Neural crest cell (in vitro differentiated cells): ENCODE results near the gene CARD19. TPM values are rescaled to one million over a fixed set of nuclear protein-coding genes. Genes with fewer than 3 reads are reported as not detected.
"Not testable (repeated sequence)": the region's sequence is repeated elsewhere in the genome, so short reads cannot be mapped to it uniquely, and the experiment has no call there.

Experiments
- DNase-seq: peaks from one replicate; pipeline ENCODE4 v3.0.0; 2021; ENCODE audit warnings: low read depth, mixed read lengths, low spot score
- H3K27ac Mint-ChIP-seq: one replicate; pipeline ENCODE4 v1.8.0; 2021; ENCODE audit warnings: mild to moderate bottlenecking, mixed read lengths; ENCODE audit not compliant: unreplicated experiment
- H3K27me3 Mint-ChIP-seq: 2 replicates; pipeline ENCODE4 v1.8.0; 2021; ENCODE audit warnings: low read depth, mild to moderate bottlenecking, mixed read lengths
- H3K36me3 Mint-ChIP-seq: 2 replicates; pipeline ENCODE4 v1.8.0; 2021; ENCODE audit warnings: low read depth, mild to moderate bottlenecking, mixed read lengths
- H3K4me1 Mint-ChIP-seq: 2 replicates; pipeline ENCODE4 v1.8.0; 2021; ENCODE audit warnings: mixed read lengths
- H3K4me3 Mint-ChIP-seq: one replicate; pipeline ENCODE4 v1.8.0; 2021; ENCODE audit warnings: mild to moderate bottlenecking, mixed read lengths
- H3K9me3 Mint-ChIP-seq: 2 replicates; pipeline ENCODE4 v1.8.0; 2021; ENCODE audit warnings: mixed read lengths
- total RNA-seq: library from RNA; stranded (reverse); gene quantifications from 2 replicates; pipeline ENCODE4 v1.2.1, GENCODE V29; 2021
- TF ChIP-seq, protein P1 (sequence below): fragments of 200-600 bp; sonication (generic); conservative IDR thresholded peaks from 2 replicates; pipeline ENCODE4 v1.5.0; 2021; ENCODE audit warnings: antibody characterized with exemption, mild to moderate bottlenecking

CARD19 gene
- total RNA-seq, 1 donor from 2014 or later = 22.1 TPM

DNA sequence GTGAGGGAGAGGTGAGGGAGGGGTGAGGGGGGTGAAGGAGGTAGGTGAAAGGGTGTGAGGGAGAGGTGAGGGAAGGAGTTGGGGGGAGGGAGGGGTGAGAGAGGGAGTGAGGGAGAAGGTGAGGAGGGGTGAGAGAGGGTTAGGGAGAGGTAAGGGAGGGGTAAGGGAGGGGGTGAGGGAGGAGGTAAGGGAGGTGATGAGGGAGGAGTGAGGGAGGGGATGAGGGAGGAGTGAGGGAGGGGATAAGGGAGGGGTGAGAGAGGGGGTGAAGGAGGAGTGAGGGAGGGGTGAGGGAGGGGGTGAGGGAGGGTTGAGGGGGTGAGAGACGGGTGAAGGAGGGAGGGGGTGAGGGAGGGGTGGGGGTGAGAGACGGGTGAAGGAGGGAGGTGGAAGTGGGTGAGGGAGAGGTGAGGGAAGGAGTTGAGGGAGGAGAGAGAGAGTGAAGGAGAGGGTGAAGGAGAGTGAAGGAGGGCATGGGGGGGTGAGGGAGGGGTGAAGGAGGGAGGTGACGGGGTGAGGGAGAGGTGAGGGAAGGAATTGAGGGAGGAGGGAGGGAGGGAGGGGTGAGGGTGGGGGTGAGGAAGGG lies 19.6 kb downstream of the CARD19 start:
- H3K27me3 Mint-ChIP-seq = no peaks in the 10 kb centered on the region
- DNase-seq = no peak
- H3K9me3 Mint-ChIP-seq = no peaks in the 10 kb centered on the region
- no peak overlapping the region for H3K4me3 Mint-ChIP-seq
- TF ChIP-seq, protein P1, sequence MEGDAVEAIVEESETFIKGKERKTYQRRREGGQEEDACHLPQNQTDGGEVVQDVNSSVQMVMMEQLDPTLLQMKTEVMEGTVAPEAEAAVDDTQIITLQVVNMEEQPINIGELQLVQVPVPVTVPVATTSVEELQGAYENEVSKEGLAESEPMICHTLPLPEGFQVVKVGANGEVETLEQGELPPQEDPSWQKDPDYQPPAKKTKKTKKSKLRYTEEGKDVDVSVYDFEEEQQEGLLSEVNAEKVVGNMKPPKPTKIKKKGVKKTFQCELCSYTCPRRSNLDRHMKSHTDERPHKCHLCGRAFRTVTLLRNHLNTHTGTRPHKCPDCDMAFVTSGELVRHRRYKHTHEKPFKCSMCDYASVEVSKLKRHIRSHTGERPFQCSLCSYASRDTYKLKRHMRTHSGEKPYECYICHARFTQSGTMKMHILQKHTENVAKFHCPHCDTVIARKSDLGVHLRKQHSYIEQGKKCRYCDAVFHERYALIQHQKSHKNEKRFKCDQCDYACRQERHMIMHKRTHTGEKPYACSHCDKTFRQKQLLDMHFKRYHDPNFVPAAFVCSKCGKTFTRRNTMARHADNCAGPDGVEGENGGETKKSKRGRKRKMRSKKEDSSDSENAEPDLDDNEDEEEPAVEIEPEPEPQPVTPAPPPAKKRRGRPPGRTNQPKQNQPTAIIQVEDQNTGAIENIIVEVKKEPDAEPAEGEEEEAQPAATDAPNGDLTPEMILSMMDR = no peak
- H3K4me1 Mint-ChIP-seq = no peaks in the 10 kb centered on the region
- H3K36me3 Mint-ChIP-seq = no peaks in the 10 kb centered on the region
- no peak overlapping the region for H3K27ac Mint-ChIP-seq

DNA sequence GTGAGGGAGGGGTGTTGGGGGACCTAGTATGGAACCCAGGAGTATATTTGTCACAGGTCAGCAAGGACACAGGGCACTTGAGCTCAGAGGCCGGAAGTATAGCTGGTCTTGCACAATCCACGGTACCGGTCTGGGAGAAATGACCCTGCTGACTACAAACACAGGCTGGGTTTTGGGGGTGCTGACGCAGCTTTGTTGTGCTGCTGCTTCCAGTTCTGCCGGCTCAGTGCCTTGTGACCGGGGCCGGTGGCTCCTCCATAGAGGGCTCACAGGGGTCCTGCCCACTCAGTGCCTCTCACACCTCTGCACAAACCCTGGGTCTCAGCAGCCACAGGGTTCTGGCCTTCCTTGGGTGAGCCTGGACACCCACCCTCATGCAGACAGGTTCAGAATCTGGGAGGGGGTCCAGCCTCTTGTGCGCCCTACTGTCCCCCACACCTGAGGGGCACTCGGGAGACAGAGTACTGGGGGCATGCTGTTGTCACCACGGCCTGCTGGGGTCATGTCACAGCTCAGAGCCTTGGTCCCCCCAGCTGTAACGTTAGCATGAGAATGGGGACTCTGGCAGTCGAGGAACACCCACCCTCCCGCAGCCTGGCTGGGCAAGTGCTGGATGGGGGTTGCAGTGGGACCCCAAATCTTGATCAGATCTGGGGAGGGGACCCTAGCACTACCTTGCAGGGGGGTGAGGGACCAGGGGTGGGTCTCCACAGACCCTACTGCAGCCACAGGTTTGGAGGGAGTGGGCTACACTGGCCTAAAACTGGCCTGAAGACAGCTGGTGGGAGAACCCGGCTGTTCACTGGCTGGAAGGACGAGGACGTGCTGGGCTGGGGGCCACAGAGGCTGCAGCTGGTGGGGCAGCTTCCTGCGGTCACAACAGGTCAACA lies 20.3 kb downstream of the CARD19 start:
- Mint-ChIP-seq H3K36me3 (no peaks in the 10 kb centered on the region), H3K9me3 (no peaks in the 10 kb centered on the region), H3K4me3 (no peak overlapping the region), H3K27me3 (no peaks in the 10 kb centered on the region), H3K27ac (no peak overlapping the region), H3K4me1 (no peaks in the 10 kb centered on the region)
- TF ChIP-seq, protein P1 = no peak
- no peak for DNase-seq

DNA sequence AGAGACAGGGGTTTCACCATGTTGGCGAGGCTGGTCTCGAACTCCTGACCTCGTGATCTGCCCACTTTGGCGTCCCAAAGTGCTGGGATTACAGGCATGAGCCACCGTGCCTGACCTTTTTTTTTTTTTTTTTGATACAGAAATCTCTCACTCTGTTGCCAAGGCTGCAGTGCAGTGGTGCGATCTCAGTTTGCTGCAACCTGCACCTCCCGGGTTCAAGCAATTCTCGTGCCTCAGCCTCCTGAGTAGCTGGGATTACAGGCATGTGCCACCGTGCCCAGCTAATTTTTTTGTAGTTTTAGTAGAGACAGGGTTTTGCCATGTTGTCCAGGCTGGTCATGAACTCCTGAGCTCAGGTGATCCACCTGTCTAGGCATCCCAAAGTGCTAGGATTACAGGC lies 21.5 kb downstream of the CARD19 start:
- not testable (repeated sequence) for H3K27ac Mint-ChIP-seq, H3K4me3 Mint-ChIP-seq, H3K36me3 Mint-ChIP-seq, H3K27me3 Mint-ChIP-seq, H3K9me3 Mint-ChIP-seq, H3K4me1 Mint-ChIP-seq, DNase-seq

DNA sequence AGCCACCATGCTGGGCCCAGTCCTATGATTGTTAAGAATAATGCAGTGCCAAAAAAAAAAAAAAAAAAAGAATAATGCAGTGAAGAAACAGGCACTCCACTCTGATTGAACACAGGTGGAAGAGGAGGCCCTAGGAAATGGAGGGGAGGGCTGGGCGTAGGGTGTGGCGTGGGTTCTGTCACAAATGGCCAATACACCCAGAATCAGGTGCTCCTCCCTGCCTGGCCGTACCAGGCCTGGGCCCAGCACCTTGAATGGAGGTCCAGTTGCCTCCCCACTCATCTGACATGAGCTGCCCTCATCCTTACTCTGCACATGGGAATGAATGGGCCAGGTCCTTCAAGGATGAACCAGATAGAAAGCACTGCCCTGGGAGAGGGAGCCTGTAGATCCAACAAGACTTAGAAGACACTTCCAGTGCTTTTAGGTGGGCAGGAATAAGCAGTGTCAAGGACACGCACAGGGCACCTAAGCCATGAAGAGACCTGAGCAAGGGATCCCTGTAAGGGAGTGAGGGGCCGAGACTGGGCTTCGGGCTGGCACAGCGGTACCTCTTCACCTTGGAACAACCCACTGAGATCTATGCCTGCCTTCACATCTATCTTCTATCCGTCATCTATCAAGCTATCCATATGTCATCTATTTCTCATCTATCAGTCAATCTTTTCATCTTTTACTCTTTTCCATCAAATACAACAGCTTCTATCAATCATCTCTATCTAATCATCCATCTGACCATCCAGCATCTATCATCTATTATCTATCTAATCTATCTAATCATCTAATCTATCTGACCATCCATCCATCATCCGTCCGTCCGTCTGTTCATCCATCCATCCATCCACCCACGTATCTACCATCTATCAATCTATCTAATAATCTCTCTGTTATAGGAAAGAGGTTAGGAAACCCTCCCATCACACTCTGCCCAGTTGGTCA lies 22.2 kb downstream of the CARD19 start:
- TF ChIP-seq, protein P1 = no peak
- Mint-ChIP-seq H3K27me3 (no peaks in the 10 kb centered on the region), H3K9me3 (no peaks in the 10 kb centered on the region), H3K4me3 (peak overlapping the region; percentile 0), H3K27ac (peak overlapping the region; percentile 19), H3K4me1 (no peaks in the 10 kb centered on the region), H3K36me3 (no peaks in the 10 kb centered on the region)
- no peak for DNase-seq

DNA sequence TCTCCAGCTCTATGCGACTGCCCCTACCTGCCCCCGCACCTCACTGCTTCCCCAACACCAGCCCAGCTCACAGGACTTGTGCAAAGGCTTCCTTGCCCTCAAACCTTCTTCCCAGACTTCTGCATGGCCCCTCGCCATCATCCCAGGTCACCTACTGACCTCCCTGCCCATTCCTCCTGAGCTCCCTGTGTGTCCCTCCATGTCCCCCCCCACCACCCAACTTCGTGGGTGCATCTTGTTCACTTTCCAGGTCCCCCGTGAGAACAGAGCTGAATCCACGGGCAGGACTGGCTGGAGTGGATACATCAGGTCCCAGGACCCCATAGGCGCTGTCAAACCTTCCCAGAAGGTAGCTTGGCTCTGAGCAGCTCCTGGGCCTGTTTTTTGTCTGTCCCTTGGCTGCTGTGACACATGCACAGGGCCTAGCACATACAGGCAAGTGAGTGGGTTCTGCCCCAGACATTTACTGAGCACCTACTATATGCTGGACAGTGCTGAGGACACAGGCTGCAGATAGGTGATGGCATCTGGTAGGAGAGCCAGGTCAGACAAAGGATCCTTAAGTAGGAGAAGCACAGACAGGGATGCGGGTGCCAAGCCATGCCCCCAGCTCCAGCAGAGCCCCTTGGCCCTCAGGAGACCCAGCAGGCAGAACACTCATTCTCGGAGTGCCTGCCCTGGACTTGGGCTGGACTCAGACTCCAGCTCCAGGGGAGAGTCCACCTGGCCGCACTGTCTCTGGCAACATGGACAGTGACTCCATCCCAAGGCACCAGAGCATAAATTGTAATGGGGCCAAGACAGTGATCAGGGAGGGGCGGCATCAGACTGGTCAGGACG lies 23.1 kb downstream of the CARD19 start:
- no peaks in the 10 kb centered on the region for H3K36me3 Mint-ChIP-seq
- TF ChIP-seq, protein P1 = no peak
- no peak for DNase-seq
- H3K27me3 Mint-ChIP-seq = no peaks in the 10 kb centered on the region
- H3K4me3 Mint-ChIP-seq = no peak overlapping the region
- no peaks in the 10 kb centered on the region for H3K9me3 Mint-ChIP-seq
- H3K4me1 Mint-ChIP-seq = no peaks in the 10 kb centered on the region
- peak overlapping the region; percentile 27 for H3K27ac Mint-ChIP-seq
